NCI-H510A treated with DMSO at 0.1 percent for 48 hours (cell line): ENCODE results near the gene SGCB.

Experiments
- DNase-seq: peaks from one replicate; lab custom pipeline; 2025; lab: John Stamatoyannopoulos, UW

The SGCB gene

DNA sequence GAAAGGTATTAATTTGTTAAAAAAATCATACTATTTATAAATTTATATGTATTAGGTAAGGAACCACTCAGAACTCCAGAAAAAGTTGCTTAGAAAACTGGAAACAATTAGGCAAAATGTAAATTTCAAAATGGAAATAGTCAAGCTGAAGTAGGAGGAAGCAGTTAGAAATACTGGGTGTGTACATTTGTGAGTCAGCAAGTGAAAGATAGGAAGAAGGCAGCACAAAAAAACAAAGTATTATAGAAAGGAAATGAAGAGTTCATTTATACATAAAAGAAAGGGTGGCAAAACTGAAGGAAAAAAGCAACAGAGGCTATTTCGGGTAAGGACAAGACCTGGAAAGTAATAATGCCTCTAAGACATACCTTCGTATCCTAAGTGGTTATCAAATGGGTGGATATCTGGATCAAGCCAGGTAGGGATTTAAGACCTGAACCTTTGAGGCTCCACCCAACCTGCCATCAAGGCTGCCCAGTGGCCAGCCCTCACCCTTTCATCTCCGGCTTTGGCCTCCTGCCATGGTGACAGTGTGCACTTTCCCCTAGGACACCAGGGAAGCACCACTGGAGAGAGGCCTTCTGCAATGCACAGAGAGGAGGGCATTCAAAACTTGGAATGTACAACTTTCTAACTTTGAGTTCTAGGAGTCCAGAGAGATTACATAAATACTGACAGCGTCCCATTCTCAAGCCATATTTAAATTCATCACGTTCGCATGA lies 18.0 kb downstream of the SGCB start, which contains the start of gene LRRC66:
Gene LRRC66, minus strand, starts transcription at position 428 of the 722 bp plus-strand sequence. CDS start 2,750 bp downstream, outside the sequence.
- no peak for DNase-seq

DNA sequence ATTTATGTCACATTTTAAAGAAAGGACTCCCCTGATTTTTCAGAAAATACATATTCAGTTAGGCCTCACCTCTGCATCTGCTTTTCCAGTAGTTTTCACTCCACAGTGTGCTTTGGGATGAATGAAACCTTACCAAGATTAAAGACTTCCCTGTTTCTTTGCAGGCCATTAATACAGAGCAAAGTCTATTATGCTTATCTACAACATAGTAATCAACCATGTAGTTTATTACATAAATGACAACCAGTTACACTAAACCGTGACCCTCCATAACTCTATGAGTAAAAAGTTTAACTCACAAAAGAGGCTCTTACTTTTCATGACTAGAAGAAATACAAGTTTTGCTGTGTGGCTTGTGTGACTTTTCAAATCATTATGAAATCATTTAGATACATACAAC lies 20.3 kb downstream of the SGCB start:
- no peak for DNase-seq

DNA sequence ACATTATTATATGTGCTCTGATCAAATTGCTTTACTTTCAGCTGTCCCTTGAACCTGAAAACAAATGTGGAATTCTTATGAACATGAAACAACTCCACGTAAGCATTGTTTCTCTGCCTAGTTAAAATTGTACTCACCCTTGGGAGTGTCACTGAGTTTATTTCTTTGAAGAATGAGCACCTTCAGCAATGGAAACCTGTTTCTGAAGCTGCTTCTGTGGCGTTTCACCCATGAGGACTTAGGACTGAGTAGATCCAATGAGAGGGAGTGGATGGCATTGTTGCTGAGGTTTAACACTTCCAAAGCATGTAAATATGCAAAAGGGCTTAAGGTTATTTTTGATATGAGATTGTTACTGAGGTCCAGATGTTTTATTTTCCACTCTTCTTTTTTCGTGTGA lies 21.1 kb downstream of the SGCB start:
- no peak for DNase-seq

DNA sequence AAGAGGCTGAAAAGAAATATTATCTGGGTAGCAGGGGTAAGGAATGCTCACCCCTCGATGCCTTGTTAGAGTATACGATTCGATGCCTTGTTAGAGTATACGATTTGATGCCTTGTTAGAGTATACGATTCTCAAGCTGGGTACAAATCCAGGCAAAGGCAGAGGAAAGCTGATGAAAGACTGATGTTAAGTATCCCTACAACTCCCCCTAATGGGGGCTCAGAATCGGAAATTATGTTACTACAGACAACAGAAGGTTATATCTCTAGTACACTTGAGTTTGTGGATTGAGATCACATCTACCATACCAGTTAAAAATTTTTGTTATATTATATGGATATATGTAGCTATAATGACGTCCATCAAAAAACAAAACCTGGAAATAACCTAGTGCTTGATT lies 22.7 kb downstream of the SGCB start:
- no peak for DNase-seq

DNA sequence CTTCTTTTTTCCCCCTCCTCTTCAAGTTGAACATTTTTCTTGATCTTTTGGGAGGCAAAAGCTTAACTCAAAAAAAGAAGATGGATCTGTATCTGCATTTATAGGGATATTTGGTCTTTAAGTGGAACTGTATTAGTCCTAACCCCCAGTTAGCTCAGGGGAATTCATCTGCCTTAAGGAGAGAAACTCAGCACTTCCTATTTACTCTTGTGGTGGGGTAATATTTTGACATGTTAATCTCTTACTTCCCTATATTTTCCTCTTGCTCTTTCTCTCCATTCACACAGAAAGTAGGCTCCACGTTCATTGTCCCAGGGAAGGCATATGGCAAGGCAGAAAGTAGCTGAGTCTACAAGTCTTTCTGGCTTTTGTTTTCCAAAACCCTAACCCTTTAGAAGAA lies 23.2 kb downstream of the SGCB start:
- no peak for DNase-seq

DNA sequence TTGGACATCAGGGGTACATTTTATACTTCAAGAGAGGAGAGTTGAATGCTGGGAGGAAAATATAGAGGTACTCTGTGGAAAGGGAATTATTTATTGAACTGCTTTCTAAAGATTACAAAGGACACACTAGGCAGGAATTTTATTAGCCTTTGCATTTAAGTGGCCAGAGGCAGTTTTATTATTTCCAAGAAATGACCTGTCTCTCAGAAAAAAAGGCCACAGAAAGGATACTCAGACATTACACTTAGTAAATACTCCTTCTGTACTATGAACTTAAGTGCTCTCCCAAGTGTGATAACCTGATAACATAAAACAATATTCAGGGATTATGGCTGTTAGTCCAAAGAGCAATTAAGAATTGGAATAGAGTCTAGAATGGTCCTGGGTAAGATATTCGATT lies 25.4 kb downstream of the SGCB start:
- no peak for DNase-seq

DNA sequence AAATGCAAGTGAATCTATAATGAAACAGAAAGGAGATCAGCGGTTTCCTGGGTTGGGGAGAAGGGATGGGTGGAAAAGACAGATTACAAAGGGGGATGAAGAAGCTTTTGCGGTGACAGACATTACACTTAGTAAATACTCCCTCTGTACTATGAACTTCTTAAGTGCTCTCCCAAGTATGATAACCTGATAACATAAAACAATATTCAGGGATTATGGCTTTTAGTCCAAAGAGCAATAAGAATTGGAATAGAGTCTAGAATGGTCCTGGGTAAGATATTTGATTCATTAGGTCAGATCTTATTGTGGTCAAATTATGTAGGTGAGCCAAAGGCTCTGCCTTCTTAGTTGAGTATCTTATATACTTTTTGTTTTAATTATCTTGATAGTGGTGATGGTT lies 27.1 kb downstream of the SGCB start:
- no peak for DNase-seq

DNA sequence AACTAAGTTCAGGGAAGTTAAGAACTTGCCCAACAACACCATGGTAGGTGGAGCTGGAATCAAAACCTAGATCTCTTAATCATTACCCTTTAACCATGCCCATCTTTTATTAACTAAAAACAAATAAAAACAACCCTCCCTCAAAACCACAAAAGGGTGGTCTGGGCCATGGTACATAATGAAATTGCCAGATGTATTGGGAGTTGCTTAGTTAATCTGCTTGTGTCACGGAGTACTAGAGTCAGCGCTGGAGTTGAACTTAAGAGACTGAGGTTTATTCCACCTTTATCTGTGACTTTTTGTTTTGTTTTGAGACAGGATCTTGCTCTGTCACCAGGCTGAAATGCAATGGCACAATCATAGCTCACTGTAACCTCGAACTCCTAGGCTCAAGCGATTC lies 31.2 kb downstream of the SGCB start:
- DNase-seq = no peak

DNA sequence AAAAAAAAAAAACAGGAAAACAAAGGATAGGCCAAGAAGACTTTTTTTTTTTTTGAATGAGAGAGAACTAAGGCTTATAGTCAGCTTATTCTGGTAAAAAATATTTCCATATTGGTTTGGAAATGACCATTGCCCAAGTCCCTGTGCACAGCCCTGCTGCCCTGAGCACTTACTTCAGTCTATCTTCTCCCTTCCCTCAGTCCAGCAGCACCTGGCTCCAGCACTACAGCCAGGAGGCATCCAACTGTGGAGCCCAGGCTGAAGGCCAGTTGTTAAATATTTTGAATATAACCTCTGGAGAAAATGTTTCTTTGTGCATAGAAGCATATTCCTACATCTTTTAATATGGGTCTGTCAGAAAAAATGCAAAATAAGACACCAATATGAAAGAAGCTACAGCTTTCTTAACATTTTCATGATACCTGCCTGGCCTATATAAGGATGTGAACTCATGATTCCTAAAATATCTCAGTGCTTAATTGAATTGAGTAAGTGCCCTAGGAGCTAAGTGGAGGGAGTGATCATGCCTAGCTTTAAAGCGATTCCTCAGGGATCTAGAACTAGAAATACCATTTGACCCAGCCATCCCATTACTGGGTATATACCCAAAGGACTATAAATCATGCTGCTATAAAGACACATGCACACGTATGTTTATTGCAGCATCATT lies 32.4 kb downstream of the SGCB start:
- no peak for DNase-seq

DNA sequence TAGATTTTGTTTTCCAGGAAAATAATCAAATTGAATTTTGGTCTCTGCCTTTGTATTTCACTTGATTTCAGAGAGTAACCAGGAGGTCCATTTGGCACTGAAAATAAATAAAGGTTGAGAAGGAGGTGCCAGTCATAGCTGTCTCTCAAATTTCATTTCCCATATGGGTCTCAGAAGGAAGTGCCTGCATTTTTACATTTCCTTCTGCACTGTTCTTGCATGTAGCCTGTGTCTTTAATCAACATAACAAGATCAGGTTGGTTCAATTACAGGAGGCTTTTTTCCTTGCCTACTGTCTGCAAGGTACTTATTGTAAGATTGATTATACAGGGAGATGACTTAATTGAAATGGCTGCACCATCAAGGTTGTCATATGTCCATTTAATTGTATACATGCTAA lies 33.7 kb downstream of the SGCB start:
- DNase-seq = no peak

DNA sequence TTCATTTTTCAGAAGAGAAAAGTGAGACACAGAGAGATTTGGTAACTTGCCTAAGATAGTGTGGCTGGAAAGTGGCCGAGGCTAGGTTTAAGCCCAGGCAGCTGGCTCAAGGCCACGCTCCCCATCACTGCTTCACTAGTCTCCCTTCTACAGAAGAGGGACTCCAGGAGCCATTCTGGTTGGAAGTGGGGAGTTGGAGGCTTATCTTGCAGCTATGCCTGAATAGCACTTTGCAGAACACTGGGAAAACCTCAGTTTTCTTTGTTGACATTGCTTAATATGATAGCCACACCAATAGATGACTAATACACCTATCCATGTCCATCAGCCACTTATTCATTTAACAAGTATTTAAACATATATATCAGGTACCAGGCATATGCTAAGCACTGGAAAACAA lies 36.5 kb downstream of the SGCB start:
- no peak for DNase-seq

DNA sequence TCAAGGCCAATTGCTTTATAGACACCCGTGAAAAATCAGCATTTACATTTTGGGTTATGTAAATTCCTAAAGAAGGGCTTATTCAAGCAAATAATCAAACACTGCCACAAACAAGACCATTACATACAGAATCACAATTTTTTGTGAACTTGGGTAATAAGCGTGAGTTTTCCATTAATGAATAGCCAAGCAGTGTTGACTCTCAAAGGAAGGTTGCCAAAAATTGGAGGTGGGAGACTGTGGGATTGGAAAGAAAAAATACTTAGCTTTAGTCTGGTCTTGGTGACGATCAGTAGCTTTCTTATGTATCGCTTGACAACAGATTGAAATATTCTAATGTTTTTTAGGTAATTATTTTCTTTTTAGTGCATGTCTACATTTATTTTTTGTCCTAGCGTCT lies 38.8 kb downstream of the SGCB start:
- no peak for DNase-seq

DNA sequence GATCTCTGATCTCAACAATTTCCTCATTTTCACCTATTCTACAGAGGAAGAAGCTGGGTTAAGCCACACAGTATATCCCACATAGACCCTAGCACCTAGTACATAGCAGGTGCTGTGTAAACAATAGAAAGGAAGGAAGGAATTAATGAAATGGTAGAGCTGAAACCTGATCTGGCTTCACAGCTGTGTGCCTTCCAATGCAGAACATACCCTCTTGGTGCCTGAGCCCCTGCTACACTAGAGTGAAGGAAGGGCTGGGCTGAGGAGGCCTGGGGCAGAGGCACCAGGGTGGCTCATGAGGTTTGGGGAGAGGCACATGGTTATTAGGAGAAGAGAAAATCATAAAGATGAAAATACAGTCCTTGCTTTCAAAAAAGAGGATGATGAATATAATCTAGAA lies 39.3 kb downstream of the SGCB start:
- DNase-seq = no peak

DNA sequence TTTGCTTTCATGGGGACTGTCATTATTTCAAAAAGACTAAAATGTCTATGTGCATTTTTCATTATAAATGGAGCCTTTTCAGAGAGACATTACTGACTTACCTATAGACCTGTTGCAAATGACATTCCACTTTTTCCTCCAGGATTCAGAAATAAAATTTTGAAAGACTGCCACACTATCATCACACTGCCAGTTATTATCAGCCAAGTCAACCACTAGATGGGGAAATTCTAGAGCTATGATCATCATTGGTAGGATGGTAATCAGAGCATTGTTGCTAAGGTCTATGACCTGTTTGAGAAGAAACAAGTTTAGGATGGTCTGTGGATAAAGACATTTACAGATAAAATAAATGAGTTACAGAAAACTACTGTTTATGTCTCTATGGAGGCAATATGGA lies 40.5 kb downstream of the SGCB start:
- no peak for DNase-seq

DNA sequence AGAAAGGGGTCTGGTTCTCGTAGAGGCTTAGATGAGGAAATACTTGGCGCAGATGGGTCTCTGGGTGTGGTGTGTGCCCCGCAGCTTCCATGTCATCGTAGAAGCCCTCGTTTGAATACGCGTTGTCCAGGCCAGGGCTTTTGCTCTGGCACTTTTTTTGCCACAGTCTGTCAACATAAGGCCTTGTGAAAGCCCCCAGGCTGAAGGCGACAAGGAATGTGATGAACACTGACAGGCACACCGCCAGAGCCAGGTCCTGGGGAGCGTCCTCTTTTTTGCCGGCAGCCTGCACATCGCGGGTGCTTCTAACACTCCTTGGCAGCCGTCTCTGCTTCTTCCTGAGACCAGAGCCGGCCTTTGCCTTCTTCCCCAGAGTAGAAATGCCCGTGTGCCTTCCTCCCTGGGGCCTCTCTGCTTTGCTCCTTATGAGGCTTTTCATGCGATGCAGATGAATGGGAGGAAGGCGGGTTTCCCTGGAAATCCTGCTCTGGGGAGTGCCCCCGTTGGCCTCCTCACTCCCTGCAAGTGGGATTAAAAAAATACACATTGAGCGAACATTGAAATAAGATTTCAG lies 42.4 kb downstream of the SGCB start:
- DNase-seq = no peak
